EL (cell line): Measurements from ENCODE around the gene PVALB.
"Not testable (repeated sequence)": the region's sequence is repeated elsewhere in the genome, so short reads cannot be mapped to it uniquely, and the experiment has no call there.

ENCODE experiments used
- DNase-seq: peaks from one replicate; pipeline ENCODE4 v3.0.0-alpha.2; 2016

Gene PVALB

DNA sequence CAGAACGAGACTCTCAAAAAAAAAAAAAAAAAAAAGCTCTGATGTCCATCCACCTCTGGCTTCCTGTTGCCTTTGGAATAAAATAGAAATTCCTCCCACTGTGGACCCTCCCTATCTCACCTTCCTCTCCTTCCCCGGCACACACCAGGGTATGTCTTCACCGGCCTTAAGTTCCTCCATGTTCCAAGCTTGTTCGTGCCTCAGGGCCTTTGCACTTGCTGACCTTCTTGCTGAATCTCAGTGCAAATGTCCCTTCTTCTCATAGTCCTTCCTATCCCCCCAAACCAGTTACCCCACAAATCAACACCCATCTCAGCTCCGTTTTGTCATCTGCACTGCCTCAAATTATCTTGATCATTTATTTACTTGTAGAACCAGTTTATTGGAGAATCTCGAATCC is 61.5 kb downstream of the PVALB start:
- no peak for DNase-seq

DNA sequence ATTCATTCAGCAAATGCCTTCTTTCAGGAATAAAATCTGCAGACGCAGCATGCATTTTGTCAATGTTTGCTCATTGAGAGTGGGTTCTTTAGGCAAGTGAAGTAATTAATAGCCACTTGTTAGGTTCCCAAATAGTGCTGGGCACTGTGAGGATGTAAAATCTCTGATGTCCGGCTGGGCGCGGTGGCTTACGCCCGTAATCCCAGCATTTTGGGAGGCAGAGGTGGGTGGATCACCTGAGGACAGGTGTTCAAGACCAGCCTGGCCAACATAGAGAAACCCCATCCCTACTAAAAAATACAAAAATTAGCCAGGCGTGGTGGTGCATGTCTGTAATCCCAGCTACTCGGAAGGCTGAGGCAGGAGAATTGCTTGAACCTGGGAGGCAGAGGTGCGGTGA is 62.0 kb downstream of the PVALB start:
- DNase-seq = not testable (repeated sequence)

DNA sequence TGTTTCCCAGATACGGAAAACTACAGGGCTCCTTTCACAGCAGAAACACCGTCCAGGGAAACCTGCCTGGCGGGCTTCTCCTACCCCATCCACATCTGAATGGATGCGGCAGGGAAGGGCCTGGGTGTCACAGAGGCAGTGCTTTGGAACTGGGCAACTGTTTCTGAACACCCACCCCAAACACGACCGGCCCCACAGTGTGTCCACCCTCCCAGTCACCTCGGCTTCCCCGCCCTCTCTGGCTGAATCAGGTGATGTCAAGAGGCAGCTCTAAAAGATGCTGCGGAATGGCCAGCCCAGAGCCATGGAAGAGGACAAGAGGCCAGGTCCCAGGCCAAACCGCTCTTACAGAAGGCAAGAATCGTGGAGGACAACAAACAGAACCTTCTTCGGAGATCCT is 62.9 kb downstream of the PVALB start:
- DNase-seq = no peak

DNA sequence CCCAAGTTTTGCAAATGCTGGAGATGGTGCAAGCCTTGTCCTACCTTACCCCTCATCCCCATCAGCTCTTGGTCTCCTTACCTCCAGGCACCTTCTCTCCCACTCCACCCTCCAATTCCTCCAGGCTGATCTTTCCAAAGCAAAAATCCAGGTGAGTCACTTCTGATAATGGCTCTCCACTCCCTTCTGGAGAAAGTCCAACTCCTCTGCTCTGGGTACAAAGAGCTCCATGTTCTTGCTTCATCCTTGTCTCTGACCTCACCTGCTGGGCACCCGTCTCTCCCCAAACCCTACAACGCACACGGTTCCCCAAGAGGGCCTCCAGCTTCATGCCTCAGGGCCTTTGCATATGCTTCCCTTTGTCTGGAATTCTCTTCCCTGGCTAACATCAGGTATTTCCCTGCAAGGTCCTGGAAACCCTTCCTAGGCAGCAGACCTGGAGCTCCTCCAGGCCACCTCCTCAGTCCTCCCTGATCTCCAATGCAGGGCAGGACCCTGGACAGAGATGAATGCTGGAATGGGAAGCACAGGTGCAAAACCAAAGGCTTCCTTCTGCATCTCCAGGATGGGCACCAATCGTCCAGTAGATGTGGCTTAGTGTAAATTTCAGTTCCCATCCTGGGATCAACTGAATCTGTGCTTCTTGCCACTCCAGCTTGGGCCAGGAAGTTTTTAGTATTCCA is 63.6 kb downstream of the PVALB start:
- DNase-seq = no peak
